UCSD-AML1 (cell line): ENCODE measurements around the gene YY1.
"Not testable (repeated sequence)": the region's sequence is repeated elsewhere in the genome, so short reads cannot be mapped to it uniquely, and the experiment has no call there.

ENCODE experiments used
- DNase-seq: peaks from one replicate; lab custom pipeline; 2025; ENCODE audit not compliant: unreplicated experiment; lab: John Stamatoyannopoulos, UW

The YY1 gene

GRCh38 chr14:100213956-100214769, 24.8 kb upstream of the YY1 start:
- peak; percentile 93 for DNase-seq

- no peak for DNase-seq
These were observed 24.2 kb upstream of the YY1 start for GRCh38 chr14:100214770-100215083.

- DNase-seq = no peak
These were observed 23.5 kb upstream of the YY1 start for GRCh38 chr14:100215330-100215885.

- DNase-seq = no peak
These were observed 19.7 kb upstream of the YY1 start for GRCh38 chr14:100219126-100219785.

GRCh38 chr14:100221533-100222223, 17.3 kb upstream of the YY1 start:
- peak; percentile 62 for DNase-seq

- DNase-seq = peak; percentile 40
These were observed 16.5 kb upstream of the YY1 start for GRCh38 chr14:100222224-100223093.

GRCh38 chr14:100223332-100224201, 15.4 kb upstream of the YY1 start:
- DNase-seq = no peak

GRCh38 chr14:100224229-100224866, 14.6 kb upstream of the YY1 start:
- no peak for DNase-seq

- DNase-seq = no peak
These were observed 13.8 kb upstream of the YY1 start for GRCh38 chr14:100225169-100225568.

- no peak for DNase-seq
These were observed 8.6 kb upstream of the YY1 start for GRCh38 chr14:100230361-100230760.

- no peak for DNase-seq
These were observed 4.4 kb upstream of the YY1 start for GRCh38 chr14:100234511-100234910.

- DNase-seq = not testable (repeated sequence)
These were observed 2.6 kb upstream of the YY1 start for GRCh38 chr14:100236271-100236818.

- DNase-seq = no peak
These were observed 2.1 kb upstream of the YY1 start for GRCh38 chr14:100236881-100237280.

- DNase-seq = peak; percentile 71
These were observed 1.1 kb upstream of the YY1 start for GRCh38 chr14:100237735-100238418.

GRCh38 chr14:100239211-100239839, 381 bp downstream of the YY1 start:
- DNase-seq = no peak

GRCh38 chr14:100239840-100240667, 1.1 kb downstream of the YY1 start:
- DNase-seq = peak; percentile 90

- no peak for DNase-seq
These were observed 1.7 kb downstream of the YY1 start for GRCh38 chr14:100240668-100241032.
